Mucosa of descending colon (tissue), 3 donors: ENCODE measurements around the gene PKNOX2. TPM values are rescaled to one million over a fixed set of nuclear protein-coding genes. Genes with fewer than 3 reads are reported as not detected.

Experiments used
- ATAC-seq: fragments of 200-7000 bp; cut with Tn5 transposase; one replicate; pipeline ENCODE4 v1.9.1; 2020; ENCODE audit warnings: mild to moderate bottlenecking, moderate library complexity
- DNase-seq, 3 donors: peaks; one replicate each; pipeline ENCODE4 v3.0.0-alpha.2; 2020
- H3K36me3 ChIP-seq: fragments of 200-600 bp; one replicate; pipeline ENCODE4 v1.8.0; 2021; ENCODE audit warnings: low read depth, mild to moderate bottlenecking
- H3K4me1 ChIP-seq: fragments of 200-600 bp; one replicate; pipeline ENCODE4 v1.8.0; 2021; ENCODE audit warnings: low read depth, mild to moderate bottlenecking
- H3K4me3 ChIP-seq: fragments of 200-600 bp; one replicate; pipeline ENCODE4 v1.8.0; 2021; ENCODE audit warnings: mild to moderate bottlenecking
- H3K9me3 ChIP-seq: fragments of 200-600 bp; one replicate; pipeline ENCODE4 v1.8.0; 2021; ENCODE audit warnings: mild to moderate bottlenecking
- CTCF ChIP-seq: fragments of 200-600 bp; IDR thresholded peaks from one replicate; pipeline ENCODE4 v1.8.0; 2022; ENCODE audit warnings: antibody characterized with exemption, mild to moderate bottlenecking
- intact Hi-C, 2 donors: fragments of 100-400 bp; cut with DNase I in 1 of 2; cut with micrococcal nuclease in 1 of 2; formaldehyde crosslinking; loops; one replicate each; pipeline versions ENCODE4 v1.11.0 to v1.11.1; 2022; cut with DNase I, micrococcal nuclease
- total RNA-seq, 3 donors: library from RNA; stranded (reverse); fragmentation: NEBNext Ultra II Directional in 2 of 3; extraction: Animal tissue kit (Norgen Biotek cat#: 25700) in 2 of 3; gene quantifications; one replicate each; pipeline versions ENCODE4 v1.2.1 to v1.2.4, GENCODE V29; 2021 to 2023
- donor health status: DM: no; HTN: no; CAD: no; lungs with moderate emphysema.
- donor health status: DM: no; HTN: no; CAD: no.
- donor health status: DM: no; HTN: yes; CAD: no.

PKNOX2 gene
- total RNA-seq, 3 donors from 2014 or later, result 1.5 to 4.0 (median 1.9) TPM

- H3K36me3 ChIP-seq, result no peaks in the 10 kb centered on the region
- H3K9me3 ChIP-seq, result no peaks in the 10 kb centered on the region
- intact Hi-C loops, result no loop called here
- ATAC-seq, result no peak
- DNase-seq, result no peak
- TF ChIP-seq CTCF, result no peak
- no peak overlapping the region for H3K4me3 ChIP-seq
- no peaks in the 10 kb centered on the region for H3K4me1 ChIP-seq
These were observed 258.1 kb downstream of the PKNOX2 start for GRCh38 chr11:125422681-125423080.

- Histone ChIP-seq H3K36me3 (no peaks in the 10 kb centered on the region), H3K9me3 (no peaks in the 10 kb centered on the region), H3K4me3 (no peak overlapping the region), H3K4me1 (no peaks in the 10 kb centered on the region)
- no peak for ATAC-seq
- no peak for TF ChIP-seq CTCF
- intact Hi-C loops, result no loop called here
- peak in 1 of 3 donors; percentile 11 for DNase-seq
These were observed 258.8 kb downstream of the PKNOX2 start for GRCh38 chr11:125423247-125423849.

GRCh38 chr11:125425601-125426000, 261.1 kb downstream of the PKNOX2 start:
- ATAC-seq (no peak), DNase-seq (no peak)
- Histone ChIP-seq H3K36me3 (no peaks in the 10 kb centered on the region), H3K4me1 (no peaks in the 10 kb centered on the region), H3K4me3 (no peak overlapping the region), H3K9me3 (no peaks in the 10 kb centered on the region)
- intact Hi-C loops, result no loop called here
- TF ChIP-seq CTCF, result no peak

GRCh38 chr11:125426818-125427528, 262.4 kb downstream of the PKNOX2 start:
- Histone ChIP-seq H3K4me1 (no peaks in the 10 kb centered on the region), H3K4me3 (no peak overlapping the region), H3K36me3 (no peaks in the 10 kb centered on the region), H3K9me3 (no peaks in the 10 kb centered on the region)
- intact Hi-C loops, result no loop called here
- DNase-seq (no peak), ATAC-seq (no peak)
- no peak for TF ChIP-seq CTCF

- ATAC-seq, result no peak
- intact Hi-C loops, result no loop called here
- no peak overlapping the region for H3K4me3 ChIP-seq
- no peaks in the 10 kb centered on the region for H3K4me1 ChIP-seq
- no peaks in the 10 kb centered on the region for H3K9me3 ChIP-seq
- H3K36me3 ChIP-seq, result no peaks in the 10 kb centered on the region
- no peak for DNase-seq
- no peak for TF ChIP-seq CTCF
These were observed 264.1 kb downstream of the PKNOX2 start for GRCh38 chr11:125428486-125429173.
